HCT116 (cell line): ENCODE measurements around the gene PIK3R1. TPM values are rescaled to one million over a fixed set of nuclear protein-coding genes. Genes with fewer than 3 reads are reported as not detected.

Source experiments
- ATAC-seq: fragments of 200-7000 bp; cut with Tn5 transposase; 2 replicates; pipeline ENCODE4 v1.9.1; 2020; ENCODE audit warnings: mild to moderate bottlenecking, moderate library complexity
- BruUV-seq: library from RNA; stranded (reverse); fragments of 400-500 nt; replicated peaks from 2 replicates; lab custom pipeline; 2021; lab: Mats Ljungman, UMichigan
- CTCF ChIA-PET: fragments of 300-600 bp; sonication (Branson Sonifier 250); formaldehyde crosslinking; loops from one replicate; lab custom pipeline; 2021; ENCODE audit warnings: antibody characterized with exemption; lab: Charles Lee
- POLR2A ChIA-PET: fragments of 300-600, 350-600 bp; sonication (Branson Sonifier 250); formaldehyde crosslinking; loops from one replicate; lab custom pipeline; 2021; ENCODE audit warnings: antibody characterized with exemption; lab: Charles Lee
- RAD21 ChIA-PET, 2 experiments: fragments of 300-600 bp; sonication (Branson Sonifier 250); formaldehyde crosslinking; loops; one replicate each; lab custom pipeline; 2023; ENCODE audit warnings: low total read pairs in 2 of 2; ENCODE audit not compliant: uncharacterized antibody in 2 of 2, unreplicated experiment in 2 of 2, low non-redundant PET in 1 of 2; lab: Charles Lee
- DNase-seq: peaks from one replicate; pipeline ENCODE4 v3.0.0-alpha.2; 2010; ENCODE audit warnings: low read depth, low spot score
- H2AFZ ChIP-seq: fragments of 200-600 bp; shearing (Covaris generic), sonication (generic); 2 replicates; pipeline ENCODE4 v1.6.1; 2017; ENCODE audit warnings: low read depth, mixed run types, mixed read lengths, antibody characterized with exemption, low read length; ENCODE audit not compliant: poor library complexity, severe bottlenecking
- H3K27ac ChIP-seq: 2 replicates; pipeline ENCODE4 v1.5.1; 2012; ENCODE audit warnings: low read depth, low read length
- H3K27me3 ChIP-seq: fragments of 200-600 bp; sonication (generic); 2 replicates; pipeline ENCODE4 v1.6.1; 2016; ENCODE audit warnings: mixed run types, low read length, mixed read lengths; ENCODE audit not compliant: insufficient read depth
- H3K36me3 ChIP-seq, 2 experiments: fragments of 200-500 bp in 1 of 2; fragments of 200-600 bp in 1 of 2; sonication (Bioruptor generic) in 1 of 2; sonication (generic) in 1 of 2; 2 replicates each; pipeline versions ENCODE4 v1.5.1 to v1.6.1; 2014 to 2016; ENCODE audit warnings: low read length in 2 of 2, inconsistent platforms in 1 of 2, mixed read lengths in 1 of 2, mixed run types in 1 of 2; ENCODE audit not compliant: insufficient read depth in 2 of 2, control insufficient read depth in 1 of 2
- H3K4me1 ChIP-seq, 2 experiments: fragments of 200-600 bp in 1 of 2; sonication (generic) in 1 of 2; 2 replicates each; pipeline versions ENCODE4 v1.5.1 to v1.6.1; 2012 to 2017; ENCODE audit warnings: low read length in 2 of 2, inconsistent platforms in 1 of 2, mild to moderate bottlenecking in 1 of 2, mixed read lengths in 1 of 2, mixed run types in 1 of 2, moderate library complexity in 1 of 2; ENCODE audit not compliant: insufficient read depth in 2 of 2, control insufficient read depth in 1 of 2
- H3K4me2 ChIP-seq: fragments of 200-600 bp; sonication (generic); 2 replicates; pipeline ENCODE4 v1.6.1; 2017; ENCODE audit warnings: mixed run types, low read length, mixed read lengths
- H3K4me3 ChIP-seq, 2 experiments: fragments of 200-600 bp in 1 of 2; sonication (generic) in 1 of 2; replicated peaks in 1 of 2; 2 replicates each; pipeline ENCODE4 v1.5.1; 2011 to 2016; ENCODE audit warnings: low read length in 2 of 2, control low read depth in 1 of 2, low read depth in 1 of 2, mild to moderate bottlenecking in 1 of 2, mixed read lengths in 1 of 2, mixed run types in 1 of 2
- H3K79me2 ChIP-seq: fragments of 200-600 bp; sonication (generic); 2 replicates; pipeline ENCODE4 v1.6.1; 2017; ENCODE audit warnings: mild to moderate bottlenecking, mixed run types, low read length, moderate library complexity, mixed read lengths; ENCODE audit not compliant: insufficient read depth
- H3K9ac ChIP-seq: fragments of 200-600 bp; sonication (generic); 2 replicates; pipeline ENCODE4 v1.6.1; 2016; ENCODE audit warnings: low read length, mixed read lengths
- H3K9me2 ChIP-seq: fragments of 200-600 bp; sonication (generic), shearing (Covaris generic); 2 replicates; pipeline ENCODE4 v1.6.1; 2017; ENCODE audit warnings: mixed run types, mild to moderate bottlenecking, moderate library complexity; ENCODE audit not compliant: insufficient read depth
- H3K9me3 ChIP-seq, 2 experiments: fragments of 200-500 bp in 1 of 2; fragments of 200-600 bp in 1 of 2; sonication (Bioruptor generic) in 1 of 2; sonication (generic) in 1 of 2; 2 replicates each; pipeline ENCODE4 v1.6.1; 2014 to 2017; ENCODE audit warnings: low read length in 2 of 2, mixed read lengths in 2 of 2, inconsistent platforms in 1 of 2, low read depth in 1 of 2, mild to moderate bottlenecking in 1 of 2, mixed run types in 1 of 2, moderate library complexity in 1 of 2; ENCODE audit not compliant: control insufficient read depth in 1 of 2, insufficient read depth in 1 of 2
- H4K20me1 ChIP-seq: fragments of 200-600 bp; sonication (generic), shearing (Covaris generic); 2 replicates; pipeline ENCODE4 v1.6.1; 2017; ENCODE audit warnings: mixed run types, mild to moderate bottlenecking, moderate library complexity; ENCODE audit not compliant: insufficient read depth
- CBX3 ChIP-seq: IDR thresholded peaks from 2 replicates; pipeline ENCODE4 v1.6.1; 2012; ENCODE audit warnings: low read depth
- CTCF ChIP-seq, 3 experiments: fragments of 200-600 bp in 1 of 3; sonication (generic) in 1 of 3; IDR thresholded peaks in 2 of 3; conservative IDR thresholded peaks in 1 of 3; 2 replicates each; pipeline ENCODE4 v1.5.1; 2012 to 2017; ENCODE audit warnings: low read depth in 2 of 3, low read length in 2 of 3, antibody characterized with exemption in 1 of 3, borderline replicate concordance in 1 of 3, control low read depth in 1 of 3, mild to moderate bottlenecking in 1 of 3, mixed read lengths in 1 of 3, mixed run types in 1 of 3, moderate library complexity in 1 of 3; ENCODE audit not compliant: insufficient read depth in 1 of 3
- EGR1 ChIP-seq: IDR thresholded peaks from 2 replicates; pipeline ENCODE4 v1.6.1; 2012; ENCODE audit warnings: low read depth
- EZH2phosphoT487 ChIP-seq: fragments of 200-600 bp; IDR thresholded peaks from 2 replicates; pipeline ENCODE4 v1.6.1; 2018; ENCODE audit warnings: antibody characterized with exemption, borderline replicate concordance
- FOSL1 ChIP-seq: IDR thresholded peaks from 2 replicates; pipeline ENCODE4 v1.6.1; 2012; ENCODE audit warnings: low read depth
- JUND ChIP-seq: IDR thresholded peaks from 2 replicates; pipeline ENCODE4 v1.6.1; 2012
- POLR2A ChIP-seq: IDR thresholded peaks from 2 replicates; pipeline ENCODE4 v1.7.0; 2011; ENCODE audit warnings: borderline replicate concordance; ENCODE audit not compliant: insufficient read depth, insufficient read length; ENCODE audit errors: extremely low read depth
- POLR2AphosphoS5 ChIP-seq: IDR thresholded peaks from 2 replicates; pipeline ENCODE4 v1.6.1; 2011; ENCODE audit warnings: mild to moderate bottlenecking, low read depth, low read length, moderate library complexity
- SIN3A ChIP-seq: IDR thresholded peaks from 2 replicates; pipeline ENCODE4 v1.6.1; 2012; ENCODE audit warnings: low read depth
- SP1 ChIP-seq: IDR thresholded peaks from 2 replicates; pipeline ENCODE4 v1.6.1; 2012; ENCODE audit warnings: low read depth
- SRF ChIP-seq: IDR thresholded peaks from 2 replicates; pipeline ENCODE4 v1.6.1; 2012; ENCODE audit warnings: low read depth
- TCF7L2 ChIP-seq: IDR thresholded peaks from 2 replicates; pipeline ENCODE4 v1.7.0; 2011; ENCODE audit warnings: borderline replicate concordance, inconsistent platforms; ENCODE audit not compliant: insufficient read depth, insufficient read length; ENCODE audit errors: extremely low read depth
- ZNF274 ChIP-seq: fragments of 200-500 bp; sonication (Bioruptor generic); IDR thresholded peaks from 2 replicates; pipeline ENCODE4 v1.6.1; 2014; ENCODE audit warnings: mild to moderate bottlenecking, low read depth, low read length, inconsistent platforms
- intact Hi-C: fragments of 100-400 bp; cut with micrococcal nuclease; formaldehyde crosslinking; loops from 2 replicates; pipeline ENCODE4 v1.10.0; 2022
- total RNA-seq: library from RNA; stranded (reverse); gene quantifications from one replicate; pipeline ENCODE4 v1.2.1, GENCODE V29; 2021; ENCODE audit not compliant: unreplicated experiment
- TF ChIP-seq, protein P1 (sequence below): IDR thresholded peaks from 2 replicates; pipeline ENCODE4 v1.6.1; 2011; ENCODE audit warnings: mild to moderate bottlenecking, low read length, moderate library complexity; ENCODE audit not compliant: insufficient replicate concordance; ENCODE audit errors: extremely low read depth

Gene PIK3R1
- total RNA-seq, 1 experiment from 2014 or later: 7.2 TPM

- Histone ChIP-seq H3K36me3 (no peaks in the 10 kb centered on the region), H3K9me3 (no peaks in the 10 kb centered on the region), H3K4me1 (no peaks in the 10 kb centered on the region), H3K79me2 (no peaks in the 10 kb centered on the region), H4K20me1 (no peaks in the 10 kb centered on the region), H3K4me3 (no peak overlapping the region), H3K4me2 (no peak overlapping the region), H2AFZ (no peak overlapping the region), H3K27me3 (no peaks in the 10 kb centered on the region), H3K27ac (no peak overlapping the region), H3K9me2 (no peaks in the 10 kb centered on the region), H3K9ac (no peak overlapping the region)
- intact Hi-C loops: no loop called here
- POLR2A ChIA-PET: no interaction called here
- RAD21 ChIA-PET: no interaction called here
- CTCF ChIA-PET: interaction anchor here (1.1 kb wide), 1 partner anchor 17 kb away, joined by 3 read pairs; no protein-coding TSS in a partner anchor
- no peak for TF ChIP-seq ZNF274
- TF ChIP-seq POLR2A: no peak
- no peak for TF ChIP-seq EGR1
- TF ChIP-seq FOSL1: no peak
- TF ChIP-seq SIN3A: no peak
- no peak for TF ChIP-seq TCF7L2
- TF ChIP-seq EZH2phosphoT487: no peak
- TF ChIP-seq POLR2AphosphoS5: no peak
- no peak for TF ChIP-seq JUND
- TF ChIP-seq, protein P1, sequence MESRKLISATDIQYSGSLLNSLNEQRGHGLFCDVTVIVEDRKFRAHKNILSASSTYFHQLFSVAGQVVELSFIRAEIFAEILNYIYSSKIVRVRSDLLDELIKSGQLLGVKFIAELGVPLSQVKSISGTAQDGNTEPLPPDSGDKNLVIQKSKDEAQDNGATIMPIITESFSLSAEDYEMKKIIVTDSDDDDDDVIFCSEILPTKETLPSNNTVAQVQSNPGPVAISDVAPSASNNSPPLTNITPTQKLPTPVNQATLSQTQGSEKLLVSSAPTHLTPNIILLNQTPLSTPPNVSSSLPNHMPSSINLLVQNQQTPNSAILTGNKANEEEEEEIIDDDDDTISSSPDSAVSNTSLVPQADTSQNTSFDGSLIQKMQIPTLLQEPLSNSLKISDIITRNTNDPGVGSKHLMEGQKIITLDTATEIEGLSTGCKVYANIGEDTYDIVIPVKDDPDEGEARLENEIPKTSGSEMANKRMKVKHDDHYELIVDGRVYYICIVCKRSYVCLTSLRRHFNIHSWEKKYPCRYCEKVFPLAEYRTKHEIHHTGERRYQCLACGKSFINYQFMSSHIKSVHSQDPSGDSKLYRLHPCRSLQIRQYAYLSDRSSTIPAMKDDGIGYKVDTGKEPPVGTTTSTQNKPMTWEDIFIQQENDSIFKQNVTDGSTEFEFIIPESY: no peak
- no peak for TF ChIP-seq SRF
- no peak for TF ChIP-seq CTCF (IDR thresholded peaks at IDR 0.05 in 2 of 3, conservative IDR thresholded peaks at IDR 0.05 in 1 of 3; ENCODE audit: borderline replicate concordance in 1 of 3, insufficient read depth in 1 of 3, low read depth in 2 of 3, low read length in 2 of 3)
- no peak for TF ChIP-seq SP1
- TF ChIP-seq CBX3: no peak
- no peak for ATAC-seq
- no peak for DNase-seq
- no TSS peak for BruUV-seq
Measured at GRCh38 chr5:68303038-68303738, 87.6 kb downstream of the PIK3R1 start.
